ENCODE results near the gene DNAH10.

GRCh38 chr12:123765504-123766035 is 3.5 kb downstream of the DNAH10 start:
- no peak for TF ChIP-seq CTCF (conservative IDR thresholded peaks at IDR 0.05)
- no peak for TF ChIP-seq ZFX (IDR thresholded peaks at IDR 0.05)

Measured in C4-2B (cell line).